CD14-positive monocyte (primary cell): ENCODE data around the gene MACROD2. TPM values are rescaled to one million over a fixed set of nuclear protein-coding genes. Genes with fewer than 3 reads are reported as not detected.

ENCODE experiments used
- DNase-seq, 3 donors: peaks; one replicate each; pipeline ENCODE4 v3.0.0-alpha.2; 2011 to 2022
- H2AFZ ChIP-seq: 2 replicates; pipeline ENCODE4 v1.6.0; 2012; ENCODE audit warnings: mild to moderate bottlenecking, low read depth, low read length, inconsistent platforms; ENCODE audit not compliant: insufficient read depth, poor library complexity, severe bottlenecking
- H3K27ac ChIP-seq, 2 donors: 1 replicate in 1 of 2; 2 replicates in 1 of 2; pipeline ENCODE4 v1.5.1; 2012 to 2013; ENCODE audit warnings: low read length in 2 of 2, control low read depth in 1 of 2, inconsistent platforms in 1 of 2, low read depth in 1 of 2, mild to moderate bottlenecking in 1 of 2
- H3K27me3 ChIP-seq, 2 donors: one replicate each; pipeline versions ENCODE4 v1.6.0 to v1.6.1; 2011 to 2013; ENCODE audit warnings: low read length in 2 of 2; ENCODE audit not compliant: control insufficient read depth in 2 of 2, insufficient read depth in 2 of 2
- H3K36me3 ChIP-seq, 2 donors: replicated peaks in 1 of 2; 1 replicate in 1 of 2; 2 replicates in 1 of 2; pipeline versions ENCODE4 v1.5.1 to v1.6.1; 2012 to 2013; ENCODE audit warnings: low read length in 2 of 2, control low read depth in 1 of 2, inconsistent platforms in 1 of 2, mild to moderate bottlenecking in 1 of 2; ENCODE audit not compliant: insufficient read depth in 2 of 2, control insufficient read depth in 1 of 2
- H3K4me1 ChIP-seq, 2 donors: 1 replicate in 1 of 2; 2 replicates in 1 of 2; pipeline versions ENCODE4 v1.5.1 to v1.6.1; 2012 to 2013; ENCODE audit warnings: low read length in 2 of 2, control low read depth in 1 of 2, inconsistent platforms in 1 of 2, mild to moderate bottlenecking in 1 of 2, moderate library complexity in 1 of 2; ENCODE audit not compliant: insufficient read depth in 2 of 2, control insufficient read depth in 1 of 2
- H3K4me2 ChIP-seq: replicated peaks from 2 replicates; pipeline ENCODE3; 2012; ENCODE audit warnings: low read length, moderate library complexity, mild to moderate bottlenecking; ENCODE audit not compliant: poor library complexity, severe bottlenecking; ENCODE audit errors: extremely low read depth
- H3K4me3 ChIP-seq, 3 experiments: fragments of 200-600 bp in 1 of 3; sonication (generic) in 1 of 3; replicated peaks in 1 of 3; 1 replicate in 2 of 3; 2 replicates in 1 of 3; pipeline ENCODE4 v1.5.1; 2011 to 2013; ENCODE audit warnings: low read length in 3 of 3, mild to moderate bottlenecking in 3 of 3, control low read depth in 2 of 3, low read depth in 2 of 3, inconsistent platforms in 1 of 3, moderate library complexity in 1 of 3
- H3K79me2 ChIP-seq: 2 replicates; pipeline ENCODE4 v1.6.0; 2012; ENCODE audit warnings: mild to moderate bottlenecking, control low read depth, inconsistent platforms, low read length, moderate library complexity; ENCODE audit not compliant: insufficient read depth
- H3K9ac ChIP-seq: 2 replicates; pipeline ENCODE4 v1.6.0; 2017; ENCODE audit warnings: low read length, mild to moderate bottlenecking; ENCODE audit not compliant: insufficient read depth, poor library complexity, severe bottlenecking
- H3K9me3 ChIP-seq, 2 donors: replicated peaks in 1 of 2; 1 replicate in 1 of 2; 2 replicates in 1 of 2; pipeline versions ENCODE4 v1.5.1 to v1.6.1; 2012 to 2013; ENCODE audit warnings: low read length in 2 of 2, control low read depth in 1 of 2; ENCODE audit not compliant: control insufficient read depth in 1 of 2, insufficient read depth in 1 of 2
- H4K20me1 ChIP-seq: 2 replicates; pipeline ENCODE4 v1.6.0; 2012; ENCODE audit warnings: mild to moderate bottlenecking, low read length, control low read depth, moderate library complexity; ENCODE audit not compliant: insufficient read depth
- H3K27ac Mint-ChIP-seq, 7 donors: one replicate each; pipeline ENCODE4 v1.8.0; 2020; ENCODE audit warnings: mild to moderate bottlenecking in 7 of 7, mixed read lengths in 7 of 7, moderate library complexity in 6 of 7, inconsistent platforms in 2 of 7
- H3K27me3 Mint-ChIP-seq, 3 donors: one replicate each; pipeline ENCODE4 v1.8.0; 2021 to 2022; ENCODE audit warnings: low read depth in 3 of 3, mild to moderate bottlenecking in 3 of 3, mixed read lengths in 3 of 3, moderate library complexity in 3 of 3, inconsistent platforms in 1 of 3
- H3K36me3 Mint-ChIP-seq, 2 donors: one replicate each; pipeline ENCODE4 v1.8.0; 2020; ENCODE audit warnings: mixed read lengths in 2 of 2, inconsistent platforms in 1 of 2, mild to moderate bottlenecking in 1 of 2
- H3K4me1 Mint-ChIP-seq: one replicate; pipeline ENCODE4 v1.8.0; 2020; ENCODE audit warnings: mild to moderate bottlenecking, mixed read lengths
- H3K4me3 Mint-ChIP-seq, 2 donors: one replicate each; pipeline ENCODE4 v1.8.0; 2020; ENCODE audit warnings: mild to moderate bottlenecking in 2 of 2, mixed read lengths in 2 of 2, moderate library complexity in 1 of 2
- H3K9me3 Mint-ChIP-seq, 7 donors: one replicate each; pipeline ENCODE4 v1.8.0; 2020 to 2022; ENCODE audit warnings: mixed read lengths in 7 of 7, mild to moderate bottlenecking in 6 of 7, moderate library complexity in 6 of 7, inconsistent platforms in 2 of 7
- WGBS: methylation state at CpG from one replicate; pipeline ENCODE4 v1.1.5; 2013; ENCODE audit warnings: missing lambda C conversion rate; ENCODE audit not compliant: insufficient coverage; 5-methylcytosine and 5-hydroxymethylcytosine counted together
- intact Hi-C, 2 donors: fragments of 100-400 bp; cut with micrococcal nuclease; formaldehyde crosslinking; loops; one replicate each; pipeline versions ENCODE4 v1.15.0 to v1.15.1; 2023
- polyA plus RNA-seq, 3 donors: library from polyadenylated mRNA; depleted of rRNA in 1 of 3; unstranded in 2 of 3; stranded (reverse) in 1 of 3; fragments of 300-500 nt in 2 of 3; fragments of >200 nt in 1 of 3; fragmentation: Illumina TruSeq in 2 of 3; gene quantifications; 1 replicate in 2 of 3; 2 replicates in 1 of 3; pipeline ENCODE4 v1.2.3, GENCODE V29; 2012 to 2021
- TF ChIP-seq, protein P1 (sequence below): fragments of 200-600 bp; IDR thresholded peaks from one replicate; pipeline ENCODE4 v1.8.0; 2022; ENCODE audit warnings: antibody characterized with exemption, mild to moderate bottlenecking

MACROD2 gene
- polyA plus RNA-seq, 3 donors: 0.23 TPM; not detected in 2

GRCh38 chr20:15675061-15675514 lies 1679.8 kb downstream of the MACROD2 start:
- H3K9me3 ChIP-seq: peaks cover 0 to 2% of the 10 kb centered on the region in 2 donors
- H3K4me3 ChIP-seq: no peak overlapping the region
- H3K4me1 ChIP-seq: no peaks in the 10 kb centered on the region
- 100% methylated on average over 1 of the region's 2 CpGs for WGBS
- intact Hi-C loops: no loop called here
- no peak for DNase-seq
- H3K27me3 ChIP-seq: no peaks in the 10 kb centered on the region
- TF ChIP-seq, protein P1, sequence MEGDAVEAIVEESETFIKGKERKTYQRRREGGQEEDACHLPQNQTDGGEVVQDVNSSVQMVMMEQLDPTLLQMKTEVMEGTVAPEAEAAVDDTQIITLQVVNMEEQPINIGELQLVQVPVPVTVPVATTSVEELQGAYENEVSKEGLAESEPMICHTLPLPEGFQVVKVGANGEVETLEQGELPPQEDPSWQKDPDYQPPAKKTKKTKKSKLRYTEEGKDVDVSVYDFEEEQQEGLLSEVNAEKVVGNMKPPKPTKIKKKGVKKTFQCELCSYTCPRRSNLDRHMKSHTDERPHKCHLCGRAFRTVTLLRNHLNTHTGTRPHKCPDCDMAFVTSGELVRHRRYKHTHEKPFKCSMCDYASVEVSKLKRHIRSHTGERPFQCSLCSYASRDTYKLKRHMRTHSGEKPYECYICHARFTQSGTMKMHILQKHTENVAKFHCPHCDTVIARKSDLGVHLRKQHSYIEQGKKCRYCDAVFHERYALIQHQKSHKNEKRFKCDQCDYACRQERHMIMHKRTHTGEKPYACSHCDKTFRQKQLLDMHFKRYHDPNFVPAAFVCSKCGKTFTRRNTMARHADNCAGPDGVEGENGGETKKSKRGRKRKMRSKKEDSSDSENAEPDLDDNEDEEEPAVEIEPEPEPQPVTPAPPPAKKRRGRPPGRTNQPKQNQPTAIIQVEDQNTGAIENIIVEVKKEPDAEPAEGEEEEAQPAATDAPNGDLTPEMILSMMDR: no peak
- no peaks in the 10 kb centered on the region for H3K79me2 ChIP-seq
- H2AFZ ChIP-seq: no peak overlapping the region
- Mint-ChIP-seq H3K27ac (no peak overlapping the region), H3K4me3 (no peak overlapping the region), H3K4me1 (no peaks in the 10 kb centered on the region), H3K36me3 (no peaks in the 10 kb centered on the region), H3K9me3 (peaks cover 0 to 9% (median 3%) of the 10 kb centered on the region in 7 donors), H3K27me3 (peaks cover 0 to 3% (median 1%) of the 10 kb centered on the region in 3 donors)
- no peaks in the 10 kb centered on the region for H3K36me3 ChIP-seq
- no peak overlapping the region for H3K4me2 ChIP-seq
- no peak overlapping the region for H3K27ac ChIP-seq
- no peaks in the 10 kb centered on the region for H4K20me1 ChIP-seq
- H3K9ac ChIP-seq: no peak overlapping the region

GRCh38 chr20:15675813-15676484 lies 1680.6 kb downstream of the MACROD2 start:
- peaks cover 0 to 2% of the 10 kb centered on the region in 2 donors for H3K9me3 ChIP-seq
- H3K4me1 ChIP-seq: no peaks in the 10 kb centered on the region
- no peak overlapping the region for H3K4me3 ChIP-seq
- no peaks in the 10 kb centered on the region for H3K36me3 ChIP-seq
- no peak overlapping the region for H3K27ac ChIP-seq
- peaks cover 0 to 8% (median 0%) of the 10 kb centered on the region in 7 donors for H3K9me3 Mint-ChIP-seq
- intact Hi-C loops: no loop called here
- no peak overlapping the region for H3K27ac Mint-ChIP-seq
- no peak overlapping the region for H3K4me3 Mint-ChIP-seq
- H3K27me3 ChIP-seq: no peaks in the 10 kb centered on the region
- H4K20me1 ChIP-seq: no peaks in the 10 kb centered on the region
- H3K36me3 Mint-ChIP-seq: no peaks in the 10 kb centered on the region
- H2AFZ ChIP-seq: no peak overlapping the region
- TF ChIP-seq, protein P1: no peak
- no peak for DNase-seq
- H3K4me2 ChIP-seq: no peak overlapping the region
- no peaks in the 10 kb centered on the region for H3K79me2 ChIP-seq
- no peak overlapping the region for H3K9ac ChIP-seq
- WGBS: no CpG with 5 or more reads among the region's 1 CpG
- no peaks in the 10 kb centered on the region for H3K27me3 Mint-ChIP-seq
- H3K4me1 Mint-ChIP-seq: no peaks in the 10 kb centered on the region
